Tibial nerve (tissue), 4 donors: ENCODE data around the gene CLEC2D.

Experiments used
- EP300 ChIP-seq, 2 donors: sonication (generic); formaldehyde crosslinking; IDR thresholded peaks; one replicate each; pipeline ENCODE4 v1.6.1; 2017; ENCODE audit warnings: antibody characterized with exemption in 2 of 2, mild to moderate bottlenecking in 1 of 2
- TF ChIP-seq, protein P1 (sequence below), 5 experiments: fragments of 200-600 bp in 3 of 5; fragments of 450-650 bp in 2 of 5; sonication (generic) in 3 of 5; IDR thresholded peaks; one replicate each; pipeline ENCODE4 v1.5.1; 2016 to 2019; ENCODE audit warnings: antibody characterized with exemption in 5 of 5, mild to moderate bottlenecking in 3 of 5, moderate library complexity in 2 of 5

DNA sequence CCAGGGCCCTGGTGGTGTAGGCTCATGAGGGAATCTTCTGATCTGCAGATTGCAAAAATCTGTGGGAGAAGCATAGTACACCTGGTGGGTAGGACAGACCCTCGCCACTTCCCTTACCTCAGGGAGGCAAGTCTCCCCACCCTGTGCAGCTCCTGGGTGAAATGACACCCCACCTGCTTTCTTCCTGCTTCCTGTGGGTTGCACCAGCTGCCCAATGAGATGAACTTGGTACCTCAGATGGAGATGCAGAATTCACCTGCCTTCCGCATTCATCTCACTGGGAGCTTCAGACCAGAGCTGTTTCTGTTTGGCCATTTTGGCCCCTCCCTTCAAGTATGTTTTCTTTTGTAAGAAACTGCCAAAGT, 4.7 kb downstream of the CLEC2D start:
- TF ChIP-seq EP300 (IDR thresholded peaks at IDR 0.05), result no peak
- TF ChIP-seq, protein P1, sequence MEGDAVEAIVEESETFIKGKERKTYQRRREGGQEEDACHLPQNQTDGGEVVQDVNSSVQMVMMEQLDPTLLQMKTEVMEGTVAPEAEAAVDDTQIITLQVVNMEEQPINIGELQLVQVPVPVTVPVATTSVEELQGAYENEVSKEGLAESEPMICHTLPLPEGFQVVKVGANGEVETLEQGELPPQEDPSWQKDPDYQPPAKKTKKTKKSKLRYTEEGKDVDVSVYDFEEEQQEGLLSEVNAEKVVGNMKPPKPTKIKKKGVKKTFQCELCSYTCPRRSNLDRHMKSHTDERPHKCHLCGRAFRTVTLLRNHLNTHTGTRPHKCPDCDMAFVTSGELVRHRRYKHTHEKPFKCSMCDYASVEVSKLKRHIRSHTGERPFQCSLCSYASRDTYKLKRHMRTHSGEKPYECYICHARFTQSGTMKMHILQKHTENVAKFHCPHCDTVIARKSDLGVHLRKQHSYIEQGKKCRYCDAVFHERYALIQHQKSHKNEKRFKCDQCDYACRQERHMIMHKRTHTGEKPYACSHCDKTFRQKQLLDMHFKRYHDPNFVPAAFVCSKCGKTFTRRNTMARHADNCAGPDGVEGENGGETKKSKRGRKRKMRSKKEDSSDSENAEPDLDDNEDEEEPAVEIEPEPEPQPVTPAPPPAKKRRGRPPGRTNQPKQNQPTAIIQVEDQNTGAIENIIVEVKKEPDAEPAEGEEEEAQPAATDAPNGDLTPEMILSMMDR (IDR thresholded peaks at IDR 0.05), result no peak
